Mesenchymal stem cell (in vitro differentiated cells and primary cell): Measurements from ENCODE around the gene NAXD.
"Not testable (repeated sequence)": the region's sequence is repeated elsewhere in the genome, so short reads cannot be mapped to it uniquely, and the experiment has no call there.

Experiments
- DNase-seq: peaks from one replicate; pipeline ENCODE4 v3.0.0-alpha.2; 2013
- H2AFZ ChIP-seq: one replicate; pipeline ENCODE4 v1.6.1; 2013; ENCODE audit warnings: low read depth, mild to moderate bottlenecking, control low read depth, inconsistent platforms, low read length, moderate library complexity
- H2AK5ac ChIP-seq: 2 replicates; pipeline ENCODE4 v1.6.1; 2013; ENCODE audit warnings: low read length, moderate library complexity, mild to moderate bottlenecking, inconsistent platforms; ENCODE audit not compliant: severe bottlenecking
- H2BK120ac ChIP-seq: one replicate; pipeline ENCODE4 v1.6.1; 2013; ENCODE audit warnings: low read depth, mild to moderate bottlenecking, inconsistent platforms, low read length, moderate library complexity
- H2BK12ac ChIP-seq, 2 experiments: one replicate each; pipeline ENCODE4 v1.6.1; 2013; ENCODE audit warnings: inconsistent platforms in 2 of 2, low read length in 2 of 2, mild to moderate bottlenecking in 2 of 2, moderate library complexity in 2 of 2, control low read depth in 1 of 2
- H2BK15ac ChIP-seq: one replicate; pipeline ENCODE4 v1.6.1; 2013; ENCODE audit warnings: mild to moderate bottlenecking, low read depth, inconsistent platforms; ENCODE audit not compliant: poor library complexity, severe bottlenecking
- H2BK5ac ChIP-seq: 2 replicates; pipeline ENCODE4 v1.6.1; 2013; ENCODE audit warnings: low read depth, mild to moderate bottlenecking, low read length, control low read depth, inconsistent platforms; ENCODE audit not compliant: poor library complexity, severe bottlenecking
- H3K14ac ChIP-seq, 2 experiments: one replicate each; pipeline ENCODE4 v1.6.1; 2013; ENCODE audit warnings: inconsistent platforms in 2 of 2, low read length in 2 of 2, control low read depth in 1 of 2, mild to moderate bottlenecking in 1 of 2, moderate library complexity in 1 of 2
- H3K18ac ChIP-seq, 2 experiments: one replicate each; pipeline ENCODE4 v1.6.1; 2013; ENCODE audit warnings: inconsistent platforms in 2 of 2, low read length in 2 of 2, control low read depth in 1 of 2, low read depth in 1 of 2, mild to moderate bottlenecking in 1 of 2
- H3K23ac ChIP-seq, 2 experiments: one replicate each; pipeline ENCODE4 v1.6.1; 2013; ENCODE audit warnings: inconsistent platforms in 2 of 2, low read length in 2 of 2, mild to moderate bottlenecking in 2 of 2, moderate library complexity in 2 of 2, control low read depth in 1 of 2
- H3K27ac ChIP-seq: 2 replicates; pipeline ENCODE4 v1.5.1; 2013; ENCODE audit warnings: mild to moderate bottlenecking, moderate library complexity, low read length, control low read depth, inconsistent platforms; ENCODE audit not compliant: poor library complexity, severe bottlenecking
- H3K27me3 ChIP-seq, 2 experiments: 2 replicates each; pipeline versions ENCODE4 v1.6.1 to v1.7.0; 2013; ENCODE audit warnings: low read length in 2 of 2, mild to moderate bottlenecking in 2 of 2, moderate library complexity in 2 of 2, control low read depth in 1 of 2, inconsistent platforms in 1 of 2; ENCODE audit not compliant: control insufficient read depth in 1 of 2, insufficient read depth in 1 of 2
- H3K36me3 ChIP-seq, 2 experiments: 2 replicates each; pipeline versions ENCODE4 v1.6.1 to v1.7.0; 2013; ENCODE audit warnings: low read length in 2 of 2, control low read depth in 1 of 2, inconsistent platforms in 1 of 2, low read depth in 1 of 2, mild to moderate bottlenecking in 1 of 2; ENCODE audit not compliant: insufficient read depth in 2 of 2, control insufficient read depth in 1 of 2
- H3K4ac ChIP-seq, 2 experiments: one replicate each; pipeline ENCODE4 v1.6.1; 2013; ENCODE audit warnings: inconsistent platforms in 2 of 2, low read length in 2 of 2, mild to moderate bottlenecking in 2 of 2, moderate library complexity in 2 of 2, control low read depth in 1 of 2, low read depth in 1 of 2
- H3K4me1 ChIP-seq: 2 replicates; pipeline ENCODE4 v1.6.1; 2013; ENCODE audit warnings: low read depth, low read length, control low read depth; ENCODE audit not compliant: control insufficient read depth, insufficient read depth
- H3K4me2 ChIP-seq: 2 replicates; pipeline ENCODE4 v1.6.1; 2013; ENCODE audit warnings: low read length, mild to moderate bottlenecking, inconsistent platforms; ENCODE audit not compliant: poor library complexity, severe bottlenecking
- H3K4me3 ChIP-seq, 2 experiments: 2 replicates each; pipeline versions ENCODE4 v1.5.1 to v1.7.0; 2013; ENCODE audit warnings: low read length in 2 of 2, mild to moderate bottlenecking in 2 of 2, control low read depth in 1 of 2, low read depth in 1 of 2; ENCODE audit not compliant: insufficient read depth in 1 of 2
- H3K79me1 ChIP-seq: replicated peaks from 2 replicates; pipeline ENCODE4 v1.6.1; 2013; ENCODE audit warnings: mild to moderate bottlenecking, control low read depth, low read length, inconsistent platforms; ENCODE audit not compliant: poor library complexity, severe bottlenecking
- H3K9ac ChIP-seq: 2 replicates; pipeline ENCODE4 v1.7.0; 2013; ENCODE audit warnings: mild to moderate bottlenecking, low read length, moderate library complexity
- H3K9me3 ChIP-seq: 2 replicates; pipeline ENCODE4 v1.7.0; 2013; ENCODE audit warnings: mild to moderate bottlenecking, low read length; ENCODE audit not compliant: control insufficient read depth
- H4K8ac ChIP-seq: one replicate; pipeline ENCODE4 v1.6.1; 2013; ENCODE audit warnings: inconsistent platforms, mild to moderate bottlenecking, low read length, moderate library complexity
- H4K91ac ChIP-seq: one replicate; pipeline ENCODE4 v1.6.1; 2013; ENCODE audit warnings: mild to moderate bottlenecking, low read length, inconsistent platforms
- WGBS: methylation state at CpG from one replicate; pipeline ENCODE4 v1.1.7; 2013; ENCODE audit warnings: mixed read lengths; 5-methylcytosine and 5-hydroxymethylcytosine counted together

The NAXD gene

DNA sequence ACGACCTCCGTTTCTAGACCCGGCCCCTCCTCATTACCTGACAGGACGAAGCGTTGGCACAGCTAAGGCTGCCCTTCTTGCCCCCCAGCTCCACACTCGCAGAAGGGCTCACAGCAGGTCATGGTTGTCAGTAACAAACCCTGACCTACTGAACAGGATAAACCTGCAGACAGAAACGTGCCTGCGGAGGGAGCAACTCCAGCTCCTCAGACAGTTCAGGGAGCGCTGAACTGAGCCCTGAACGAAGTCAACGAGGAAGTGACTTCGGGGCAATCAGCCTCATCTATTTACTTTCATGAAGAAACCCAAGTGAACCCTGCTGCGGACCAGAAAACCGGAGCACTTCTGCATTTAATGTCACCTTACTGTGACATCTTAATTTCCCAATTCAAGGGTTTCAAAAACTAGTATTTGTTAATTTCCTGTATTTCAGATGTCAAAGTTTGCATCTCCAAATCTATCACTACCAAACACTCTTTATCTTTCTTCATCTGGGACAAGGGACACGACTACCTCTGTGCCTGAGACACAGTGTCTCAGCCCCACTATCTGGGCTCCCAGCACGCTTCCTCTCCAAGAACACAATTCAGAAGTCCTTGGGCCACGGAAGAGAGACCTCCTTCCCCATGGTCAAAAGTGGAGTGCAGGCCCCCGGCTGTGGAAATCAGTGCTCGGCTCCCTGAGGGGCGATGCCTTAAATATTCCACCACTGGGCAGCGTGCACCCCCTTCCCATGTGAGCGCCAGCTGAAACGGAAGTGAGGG lies 50.3 kb downstream of the NAXD start:
- WGBS = 96% methylated on average over 23 of the region's 23 CpGs
- DNase-seq = no peak
- Histone ChIP-seq H3K4me3 (no peak overlapping the region), H3K9ac (no peak overlapping the region), H3K27me3 (no peaks in the 10 kb centered on the region), H3K9me3 (no peaks in the 10 kb centered on the region), H2AK5ac (no peak overlapping the region), H3K4ac (no peak overlapping the region), H2BK12ac (no peak overlapping the region), H2BK15ac (no peak overlapping the region), H2AFZ (no peak overlapping the region), H3K4me1 (no peaks in the 10 kb centered on the region), H3K79me1 (peaks cover 20% of the 10 kb centered on the region), H3K27ac (no peak overlapping the region), H4K91ac (no peak overlapping the region), H3K14ac (no peak overlapping the region), H2BK120ac (no peak overlapping the region), H3K18ac (no peak overlapping the region), H2BK5ac (no peak overlapping the region), H3K36me3 (peaks cover 55 to 92% of the 10 kb centered on the region in 2 experiments), H4K8ac (no peak overlapping the region), H3K4me2 (no peak overlapping the region), H3K23ac (no peak overlapping the region)

GRCh38 chr13:110666255-110666533 lies 50.8 kb downstream of the NAXD start:
- Histone ChIP-seq H3K9ac (no peak overlapping the region), H3K9me3 (no peaks in the 10 kb centered on the region), H3K14ac (no peak overlapping the region), H3K36me3 (peaks cover 55 to 88% of the 10 kb centered on the region in 2 experiments), H2BK15ac (no peak overlapping the region), H2BK5ac (no peak overlapping the region), H3K4me2 (no peak overlapping the region), H2BK12ac (no peak overlapping the region), H3K4me3 (no peak overlapping the region), H3K4ac (no peak overlapping the region), H2AK5ac (no peak overlapping the region), H4K8ac (no peak overlapping the region), H3K4me1 (no peaks in the 10 kb centered on the region), H3K27me3 (no peaks in the 10 kb centered on the region), H3K79me1 (peaks cover 18% of the 10 kb centered on the region), H2AFZ (no peak overlapping the region), H4K91ac (no peak overlapping the region), H3K18ac (no peak overlapping the region), H3K27ac (no peak overlapping the region), H2BK120ac (no peak overlapping the region), H3K23ac (no peak overlapping the region)
- no peak for DNase-seq
- WGBS = 94% methylated on average over 8 of the region's 8 CpGs

GRCh38 chr13:110669036-110669435 lies 53.7 kb downstream of the NAXD start:
- no peak overlapping the region for H3K18ac ChIP-seq
- no peak overlapping the region for H3K23ac ChIP-seq
- no peak overlapping the region for H2AFZ ChIP-seq
- no peak overlapping the region for H3K14ac ChIP-seq
- no peak overlapping the region for H2BK12ac ChIP-seq
- no peaks in the 10 kb centered on the region for H3K9me3 ChIP-seq
- no peak overlapping the region for H2BK5ac ChIP-seq
- H3K9ac ChIP-seq = no peak overlapping the region
- no peaks in the 10 kb centered on the region for H3K4me1 ChIP-seq
- H3K27ac ChIP-seq = no peak overlapping the region
- H2BK120ac ChIP-seq = no peak overlapping the region
- peaks cover 38 to 60% of the 10 kb centered on the region in 2 experiments for H3K36me3 ChIP-seq
- no peak for DNase-seq
- H4K91ac ChIP-seq = no peak overlapping the region
- 100% methylated on average over 4 of the region's 9 CpGs for WGBS
- H2AK5ac ChIP-seq = no peak overlapping the region
- H3K27me3 ChIP-seq = no peaks in the 10 kb centered on the region
- H3K4me3 ChIP-seq = no peak overlapping the region
- H4K8ac ChIP-seq = no peak overlapping the region
- H3K4ac ChIP-seq = no peak overlapping the region
- H3K79me1 ChIP-seq = peaks cover 17% of the 10 kb centered on the region
- no peak overlapping the region for H2BK15ac ChIP-seq
- no peak overlapping the region for H3K4me2 ChIP-seq

- not testable (repeated sequence) for H2BK12ac ChIP-seq, H3K4me3 ChIP-seq, H3K18ac ChIP-seq, H2BK15ac ChIP-seq, H4K91ac ChIP-seq, H3K4me2 ChIP-seq, H2AFZ ChIP-seq, H3K4ac ChIP-seq, H3K14ac ChIP-seq, H3K9ac ChIP-seq, H3K23ac ChIP-seq, H3K27me3 ChIP-seq, H2BK120ac ChIP-seq, H3K9me3 ChIP-seq, H2BK5ac ChIP-seq, H3K4me1 ChIP-seq, H3K27ac ChIP-seq, H2AK5ac ChIP-seq, DNase-seq, H4K8ac ChIP-seq
- peaks cover 14% of the 10 kb centered on the region for H3K79me1 ChIP-seq
- WGBS = 94% methylated on average over 11 of the region's 11 CpGs
- H3K36me3 ChIP-seq = peaks cover 31 to 52% of the 10 kb centered on the region in 2 experiments
Measured at GRCh38 chr13:110669814-110670213, 54.5 kb downstream of the NAXD start.
